C4-2B (cell line): ENCODE measurements around the gene TCF12.

ENCODE experiments used
- CTCF ChIP-seq: fragments of 450-650 bp; conservative IDR thresholded peaks from 2 replicates; pipeline ENCODE4 v1.5.1; 2017; ENCODE audit warnings: mild to moderate bottlenecking
- ZFX ChIP-seq: fragments of 450-650 bp; IDR thresholded peaks from 2 replicates; pipeline ENCODE4 v1.6.1; 2017

GRCh38 chr15:57298204-57298603 is 379.8 kb downstream of the TCF12 start:
- TF ChIP-seq CTCF (no peak), ZFX (no peak)
